HepG2 (cell line): Measurements from ENCODE around the gene PTPN3. TPM values are rescaled to one million over a fixed set of nuclear protein-coding genes. Genes with fewer than 3 reads are reported as not detected.

Experiments
- ARID2 ChIP-seq: sonication (generic); formaldehyde crosslinking; IDR thresholded peaks from 2 replicates; pipeline ENCODE4 v1.8.1; 2022; ENCODE audit warnings: mild to moderate bottlenecking, missing genetic modification reagents, borderline replicate concordance
- FOSL2 ChIP-seq: sonication (generic); formaldehyde crosslinking; IDR thresholded peaks from 2 replicates; pipeline ENCODE4 v1.4.0; 2020; ENCODE audit warnings: missing genetic modification reagents
- KAT7 ChIP-seq: IDR thresholded peaks from 2 replicates; pipeline ENCODE4 v1.6.1; 2018; ENCODE audit warnings: borderline replicate concordance, missing compliant biosample characterization
- MED13 ChIP-seq: sonication (generic); formaldehyde crosslinking; IDR thresholded peaks from 2 replicates; pipeline ENCODE4 v1.5.0; 2020; ENCODE audit warnings: missing genetic modification reagents
- NFATC3 ChIP-seq: sonication (generic); formaldehyde crosslinking; IDR thresholded peaks from 2 replicates; pipeline ENCODE4 v1.5.1; 2020; ENCODE audit warnings: mild to moderate bottlenecking, missing genetic modification reagents
- NPAS2 ChIP-seq: sonication (generic); formaldehyde crosslinking; IDR thresholded peaks from 2 replicates; pipeline ENCODE4 v1.8.0; 2022; ENCODE audit warnings: mild to moderate bottlenecking, missing genetic modification reagents, borderline replicate concordance
- NR2F6 ChIP-seq, 2 experiments: IDR thresholded peaks; 2 replicates each; pipeline ENCODE4 v1.6.1; 2016; ENCODE audit warnings: antibody characterized with exemption in 1 of 2, mild to moderate bottlenecking in 1 of 2
- RBAK ChIP-seq: sonication (generic); formaldehyde crosslinking; IDR thresholded peaks from 2 replicates; pipeline ENCODE4 v1.5.1; 2020; ENCODE audit warnings: mild to moderate bottlenecking, missing genetic modification reagents
- TGIF2 ChIP-seq: IDR thresholded peaks from 2 replicates; pipeline ENCODE4 v1.6.1; 2016; ENCODE audit warnings: control low read depth, missing compliant biosample characterization
- ZEB1 ChIP-seq: IDR thresholded peaks from 2 replicates; pipeline ENCODE4 v1.6.1; 2012; ENCODE audit warnings: mild to moderate bottlenecking, low read depth, inconsistent platforms; ENCODE audit not compliant: insufficient replicate concordance
- ZKSCAN5 ChIP-seq: sonication (generic); formaldehyde crosslinking; IDR thresholded peaks from 2 replicates; pipeline ENCODE4 v1.5.1; 2020; ENCODE audit warnings: mild to moderate bottlenecking, missing genetic modification reagents
- ZNF101 ChIP-seq: sonication (generic); formaldehyde crosslinking; IDR thresholded peaks from 2 replicates; pipeline ENCODE4 v1.4.0; 2020; ENCODE audit warnings: mild to moderate bottlenecking, low read depth, missing genetic modification reagents, borderline replicate concordance
- ZNF547 ChIP-seq: sonication (generic); formaldehyde crosslinking; IDR thresholded peaks from 2 replicates; pipeline ENCODE4 v1.5.1; 2020; ENCODE audit warnings: mild to moderate bottlenecking, missing genetic modification reagents
- ZNF775 ChIP-seq: sonication (generic); formaldehyde crosslinking; IDR thresholded peaks from 2 replicates; pipeline ENCODE4 v1.4.0; 2020; ENCODE audit warnings: missing genetic modification reagents, mild to moderate bottlenecking, moderate library complexity, borderline replicate concordance
- ZSCAN12 ChIP-seq: sonication (generic); formaldehyde crosslinking; IDR thresholded peaks from 2 replicates; pipeline ENCODE4 v1.9.0; 2021; ENCODE audit warnings: mild to moderate bottlenecking, missing genetic modification reagents
- polyA plus RNA-seq, 8 experiments: library from polyadenylated mRNA; depleted of rRNA in 3 of 8; stranded (reverse) in 7 of 8; unstranded in 1 of 8; fragments of >200 nt; fragmentation: Illumina TruSeq in 4 of 8; extraction: Trizol in 4 of 8; gene quantifications; 2 replicates each; pipeline versions ENCODE4 v1.2.1 to v1.2.3, GENCODE V29; 2011 to 2016; ENCODE audit warnings: low read depth in 4 of 8, missing spikeins in 1 of 8, mixed read lengths in 1 of 8; ENCODE audit not compliant: insufficient read depth in 1 of 8
- total RNA-seq, 5 experiments: library from RNA; depleted of rRNA; stranded (reverse); fragments of >200 nt; fragmentation: Illumina TruSeq; extraction: Trizol; gene quantifications; 2 replicates each; pipeline ENCODE4 v1.2.3, GENCODE V29; 2016; ENCODE audit warnings: low read depth in 1 of 5
- TF ChIP-seq, protein P1 (sequence below): IDR thresholded peaks from 2 replicates; pipeline ENCODE4 v1.6.1; 2016; ENCODE audit warnings: missing compliant biosample characterization, missing genetic modification reagents, borderline replicate concordance
- TF ChIP-seq, protein P2 (sequence below): sonication (generic); formaldehyde crosslinking; IDR thresholded peaks from 2 replicates; pipeline ENCODE4 v1.4.0; 2020; ENCODE audit warnings: missing genetic modification reagents
- TF ChIP-seq, protein P3 (sequence below): sonication (generic); formaldehyde crosslinking; IDR thresholded peaks from 2 replicates; pipeline ENCODE4 v1.8.0; 2022; ENCODE audit warnings: mild to moderate bottlenecking, missing genetic modification reagents, moderate library complexity
- TF ChIP-seq, protein P4 (sequence below): sonication (generic); formaldehyde crosslinking; IDR thresholded peaks from 2 replicates; pipeline ENCODE4 v1.5.1; 2020; ENCODE audit warnings: missing genetic modification reagents, mild to moderate bottlenecking, borderline replicate concordance
- TF ChIP-seq, protein P5 (sequence below): conservative IDR thresholded peaks from 2 replicates; pipeline ENCODE4 v1.6.1; 2018; ENCODE audit warnings: missing genetic modification reagents

The PTPN3 gene
- total and polyA plus RNA-seq, 2 of the 13 experiments (the other 11 are each of a cell fraction or from before 2014, with no cell fraction given) = 5.6 to 20.5 TPM

DNA sequence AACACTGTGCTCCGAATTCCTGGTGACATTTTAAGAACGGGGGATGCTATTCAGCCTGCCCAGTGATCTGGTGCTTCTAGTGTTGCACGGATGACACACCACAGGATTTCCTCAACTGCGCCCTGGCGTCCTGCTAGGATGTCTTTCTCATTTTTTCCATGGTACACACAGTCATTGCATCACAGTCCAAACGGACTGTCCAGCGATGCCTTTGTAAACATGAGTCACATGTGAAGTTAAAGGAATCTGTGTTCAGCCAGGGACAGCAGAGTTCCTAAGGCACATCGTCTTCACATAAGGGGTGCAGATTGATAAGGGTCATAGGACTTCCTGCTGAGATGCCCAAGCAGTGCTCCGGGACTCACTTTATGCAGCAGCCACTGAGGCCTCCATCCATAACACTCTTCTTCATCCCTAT lies 9.3 kb upstream of the PTPN3 start (continued):
- TF ChIP-seq, protein P1, sequence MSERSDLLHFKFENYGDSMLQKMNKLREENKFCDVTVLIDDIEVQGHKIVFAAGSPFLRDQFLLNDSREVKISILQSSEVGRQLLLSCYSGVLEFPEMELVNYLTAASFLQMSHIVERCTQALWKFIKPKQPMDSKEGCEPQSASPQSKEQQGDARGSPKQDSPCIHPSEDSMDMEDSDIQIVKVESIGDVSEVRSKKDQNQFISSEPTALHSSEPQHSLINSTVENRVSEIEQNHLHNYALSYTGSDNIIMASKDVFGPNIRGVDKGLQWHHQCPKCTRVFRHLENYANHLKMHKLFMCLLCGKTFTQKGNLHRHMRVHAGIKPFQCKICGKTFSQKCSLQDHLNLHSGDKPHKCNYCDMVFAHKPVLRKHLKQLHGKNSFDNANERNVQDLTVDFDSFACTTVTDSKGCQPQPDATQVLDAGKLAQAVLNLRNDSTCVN (CRISPR knock-in tag) = no peak
- TF ChIP-seq, protein P2, sequence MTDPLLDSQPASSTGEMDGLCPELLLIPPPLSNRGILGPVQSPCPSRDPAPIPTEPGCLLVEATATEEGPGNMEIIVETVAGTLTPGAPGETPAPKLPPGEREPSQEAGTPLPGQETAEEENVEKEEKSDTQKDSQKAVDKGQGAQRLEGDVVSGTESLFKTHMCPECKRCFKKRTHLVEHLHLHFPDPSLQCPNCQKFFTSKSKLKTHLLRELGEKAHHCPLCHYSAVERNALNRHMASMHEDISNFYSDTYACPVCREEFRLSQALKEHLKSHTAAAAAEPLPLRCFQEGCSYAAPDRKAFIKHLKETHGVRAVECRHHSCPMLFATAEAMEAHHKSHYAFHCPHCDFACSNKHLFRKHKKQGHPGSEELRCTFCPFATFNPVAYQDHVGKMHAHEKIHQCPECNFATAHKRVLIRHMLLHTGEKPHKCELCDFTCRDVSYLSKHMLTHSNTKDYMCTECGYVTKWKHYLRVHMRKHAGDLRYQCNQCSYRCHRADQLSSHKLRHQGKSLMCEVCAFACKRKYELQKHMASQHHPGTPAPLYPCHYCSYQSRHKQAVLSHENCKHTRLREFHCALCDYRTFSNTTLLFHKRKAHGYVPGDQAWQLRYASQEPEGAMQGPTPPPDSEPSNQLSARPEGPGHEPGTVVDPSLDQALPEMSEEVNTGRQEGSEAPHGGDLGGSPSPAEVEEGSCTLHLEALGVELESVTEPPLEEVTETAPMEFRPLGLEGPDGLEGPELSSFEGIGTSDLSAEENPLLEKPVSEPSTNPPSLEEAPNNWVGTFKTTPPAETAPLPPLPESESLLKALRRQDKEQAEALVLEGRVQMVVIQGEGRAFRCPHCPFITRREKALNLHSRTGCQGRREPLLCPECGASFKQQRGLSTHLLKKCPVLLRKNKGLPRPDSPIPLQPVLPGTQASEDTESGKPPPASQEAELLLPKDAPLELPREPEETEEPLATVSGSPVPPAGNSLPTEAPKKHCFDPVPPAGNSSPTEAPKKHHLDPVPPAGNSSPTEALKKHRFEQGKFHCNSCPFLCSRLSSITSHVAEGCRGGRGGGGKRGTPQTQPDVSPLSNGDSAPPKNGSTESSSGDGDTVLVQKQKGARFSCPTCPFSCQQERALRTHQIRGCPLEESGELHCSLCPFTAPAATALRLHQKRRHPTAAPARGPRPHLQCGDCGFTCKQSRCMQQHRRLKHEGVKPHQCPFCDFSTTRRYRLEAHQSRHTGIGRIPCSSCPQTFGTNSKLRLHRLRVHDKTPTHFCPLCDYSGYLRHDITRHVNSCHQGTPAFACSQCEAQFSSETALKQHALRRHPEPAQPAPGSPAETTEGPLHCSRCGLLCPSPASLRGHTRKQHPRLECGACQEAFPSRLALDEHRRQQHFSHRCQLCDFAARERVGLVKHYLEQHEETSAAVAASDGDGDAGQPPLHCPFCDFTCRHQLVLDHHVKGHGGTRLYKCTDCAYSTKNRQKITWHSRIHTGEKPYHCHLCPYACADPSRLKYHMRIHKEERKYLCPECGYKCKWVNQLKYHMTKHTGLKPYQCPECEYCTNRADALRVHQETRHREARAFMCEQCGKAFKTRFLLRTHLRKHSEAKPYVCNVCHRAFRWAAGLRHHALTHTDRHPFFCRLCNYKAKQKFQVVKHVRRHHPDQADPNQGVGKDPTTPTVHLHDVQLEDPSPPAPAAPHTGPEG = no peak
- TF ChIP-seq, protein P3, sequence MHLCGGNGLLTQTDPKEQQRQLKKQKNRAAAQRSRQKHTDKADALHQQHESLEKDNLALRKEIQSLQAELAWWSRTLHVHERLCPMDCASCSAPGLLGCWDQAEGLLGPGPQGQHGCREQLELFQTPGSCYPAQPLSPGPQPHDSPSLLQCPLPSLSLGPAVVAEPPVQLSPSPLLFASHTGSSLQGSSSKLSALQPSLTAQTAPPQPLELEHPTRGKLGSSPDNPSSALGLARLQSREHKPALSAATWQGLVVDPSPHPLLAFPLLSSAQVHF (CRISPR knock-in tag) = no peak
- TF ChIP-seq, protein P4, sequence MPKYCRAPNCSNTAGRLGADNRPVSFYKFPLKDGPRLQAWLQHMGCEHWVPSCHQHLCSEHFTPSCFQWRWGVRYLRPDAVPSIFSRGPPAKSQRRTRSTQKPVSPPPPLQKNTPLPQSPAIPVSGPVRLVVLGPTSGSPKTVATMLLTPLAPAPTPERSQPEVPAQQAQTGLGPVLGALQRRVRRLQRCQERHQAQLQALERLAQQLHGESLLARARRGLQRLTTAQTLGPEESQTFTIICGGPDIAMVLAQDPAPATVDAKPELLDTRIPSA (CRISPR knock-in tag) = no peak
- TF ChIP-seq ZNF547 (CRISPR knock-in tag) = no peak
- TF ChIP-seq KAT7 (CRISPR knock-in tag) = peak; percentile 50; the same call in 1 of the 2 replicates
- no peak for TF ChIP-seq NR2F6 (IDR thresholded peaks at IDR 0.05)
- peak; percentile 73 for TF ChIP-seq NR2F6 (CRISPR knock-in tag; IDR thresholded peaks at IDR 0.05)
- TF ChIP-seq RBAK = no peak
- peak; percentile 99 for TF ChIP-seq FOSL2 (CRISPR knock-in tag)
- TF ChIP-seq ZKSCAN5 (CRISPR knock-in tag) = no peak
- no peak for TF ChIP-seq ZNF775 (CRISPR knock-in tag)
- TF ChIP-seq ZNF101 = no peak
- TF ChIP-seq NPAS2 (CRISPR knock-in tag) = no peak
- TF ChIP-seq, protein P5, sequence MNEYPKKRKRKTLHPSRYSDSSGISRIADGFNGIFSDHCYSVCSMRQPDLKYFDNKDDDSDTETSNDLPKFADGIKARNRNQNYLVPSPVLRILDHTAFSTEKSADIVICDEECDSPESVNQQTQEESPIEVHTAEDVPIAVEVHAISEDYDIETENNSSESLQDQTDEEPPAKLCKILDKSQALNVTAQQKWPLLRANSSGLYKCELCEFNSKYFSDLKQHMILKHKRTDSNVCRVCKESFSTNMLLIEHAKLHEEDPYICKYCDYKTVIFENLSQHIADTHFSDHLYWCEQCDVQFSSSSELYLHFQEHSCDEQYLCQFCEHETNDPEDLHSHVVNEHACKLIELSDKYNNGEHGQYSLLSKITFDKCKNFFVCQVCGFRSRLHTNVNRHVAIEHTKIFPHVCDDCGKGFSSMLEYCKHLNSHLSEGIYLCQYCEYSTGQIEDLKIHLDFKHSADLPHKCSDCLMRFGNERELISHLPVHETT (CRISPR knock-in tag) = peak; percentile 46; the same call in 1 of the 2 replicates
- TF ChIP-seq ZEB1 = no peak
- peak; percentile 50; the same call in 1 of the 2 replicates for TF ChIP-seq ARID2
- no peak for TF ChIP-seq MED13 (CRISPR knock-in tag)
- 0 out of 2 replicates have a peak, but pooled peaks have one; percentile 88 for TF ChIP-seq NFATC3
- TF ChIP-seq ZSCAN12 = no peak
- TF ChIP-seq TGIF2 (CRISPR knock-in tag) = peak; percentile 54; the same call in 1 of the 2 replicates
